Gastrocnemius medialis (tissue), 4 donors: ENCODE results near the gene CRYBG1. TPM values are rescaled to one million over a fixed set of nuclear protein-coding genes. Genes with fewer than 3 reads are reported as not detected.
"Not testable (repeated sequence)": the region's sequence is repeated elsewhere in the genome, so short reads cannot be mapped to it uniquely, and the experiment has no call there.

Source experiments
- ATAC-seq, 2 donors: fragments of 150-250 bp; one replicate each; pipeline ENCODE4 v1.9.1; 2016
- DNase-seq, 2 donors: peaks; one replicate each; pipeline ENCODE4 v3.0.0-alpha.2; 2019
- H3K27ac ChIP-seq, 4 donors: fragments of 200-600 bp; sonication (generic); 1 replicate in 1 of 4; 2 replicates in 3 of 4; pipeline ENCODE4 v1.5.1; 2016 to 2018; ENCODE audit warnings: mild to moderate bottlenecking in 2 of 4, moderate library complexity in 1 of 4
- H3K27me3 ChIP-seq, 3 donors: fragments of 200-600 bp; sonication (generic) in 2 of 3; 1 replicate in 1 of 3; 2 replicates in 2 of 3; pipeline versions ENCODE4 v1.5.1 to v1.6.0; 2016 to 2019; ENCODE audit warnings: mild to moderate bottlenecking in 1 of 3, moderate library complexity in 1 of 3
- H3K36me3 ChIP-seq, 2 donors: fragments of 200-600 bp; sonication (generic) in 1 of 2; one replicate each; pipeline ENCODE4 v1.5.1; 2017 to 2018
- H3K4me1 ChIP-seq, 2 donors: fragments of 200-600 bp; sonication (generic) in 1 of 2; one replicate each; pipeline ENCODE4 v1.5.1; 2016 to 2017; ENCODE audit warnings: mild to moderate bottlenecking in 2 of 2
- H3K4me3 ChIP-seq, 4 donors: fragments of 200-600 bp; sonication (generic) in 3 of 4; 1 replicate in 1 of 4; 2 replicates in 3 of 4; pipeline ENCODE4 v1.5.1; 2016 to 2019; ENCODE audit warnings: mild to moderate bottlenecking in 2 of 4
- H3K9me3 ChIP-seq, 3 donors: fragments of 200-600 bp; sonication (generic) in 2 of 3; 1 replicate in 1 of 3; 2 replicates in 2 of 3; pipeline ENCODE4 v1.5.1; 2016 to 2019
- CTCF ChIP-seq, 5 experiments: fragments of 450-650 bp in 3 of 5; fragments of 200-600 bp in 2 of 5; sonication (generic) in 2 of 5; IDR thresholded peaks in 4 of 5; conservative IDR thresholded peaks in 1 of 5; 1 replicate in 4 of 5; 2 replicates in 1 of 5; pipeline ENCODE4 v1.5.1; 2016 to 2019; ENCODE audit warnings: antibody characterized with exemption in 5 of 5, mild to moderate bottlenecking in 3 of 5, moderate library complexity in 3 of 5
- POLR2A ChIP-seq, 2 donors: fragments of 450-650 bp; IDR thresholded peaks; one replicate each; pipeline ENCODE4 v1.6.1; 2017; ENCODE audit warnings: antibody characterized with exemption in 2 of 2, mild to moderate bottlenecking in 2 of 2, moderate library complexity in 2 of 2
- in situ Hi-C, 4 donors: fragments of 200-750 bp; cut with MboI; loops; one replicate each; pipeline versions ENCODE4 v1.15.0 to v1.8.0; 2017; ENCODE audit warnings: low sequenced_read_pairs in 4 of 4
- intact Hi-C: fragments of 100-400 bp; cut with DNase I; formaldehyde crosslinking; loops from one replicate; pipeline ENCODE4 v1.15.1; 2023; ENCODE audit warnings: low total_unique reads
- total RNA-seq, 4 donors: library from RNA; depleted of rRNA; stranded (reverse); fragments of >200 nt; gene quantifications; one replicate each; pipeline versions ENCODE4 v1.1.0 to v1.2.3, GENCODE V29; 2016

The CRYBG1 gene
- total RNA-seq, 4 donors from 2014 or later, result 0.98 to 1.5 (median 1.1) TPM

GRCh38 chr6:106555767-106556166 lies 195.2 kb downstream of the CRYBG1 start:
- Histone ChIP-seq H3K27me3 (no peaks in the 10 kb centered on the region), H3K4me1 (no peaks in the 10 kb centered on the region), H3K27ac (no peak overlapping the region), H3K36me3 (no peaks in the 10 kb centered on the region), H3K4me3 (no peak overlapping the region), H3K9me3 (no peaks in the 10 kb centered on the region)
- DNase-seq (no peak), ATAC-seq (no peak)
- no peak for TF ChIP-seq POLR2A (IDR thresholded peaks at IDR 0.05)
- TF ChIP-seq CTCF (IDR thresholded peaks at IDR 0.05 in 4 of 5, conservative IDR thresholded peaks at IDR 0.05 in 1 of 5), result no peak
- in situ Hi-C loops (loop anchor here in 3 of 4 donors (25.0 kb wide), 2 partner anchors 218 to 1118 kb away; partner anchors contain the start of gene ATG5 (in 1 of the 3)), intact Hi-C loops (no loop called here)

- Histone ChIP-seq H3K4me3 (no peak overlapping the region), H3K36me3 (no peaks in the 10 kb centered on the region)
- in situ Hi-C loops, result loop anchor here in 3 of 4 donors (25.0 kb wide), 2 partner anchors 219 to 1119 kb away; partner anchors contain the start of gene ATG5 (in 1 of the 3)
Measured at GRCh38 chr6:106556368-106556960, 195.9 kb downstream of the CRYBG1 start.

GRCh38 chr6:106557837-106558236 lies 197.3 kb downstream of the CRYBG1 start:
- H3K4me3 ChIP-seq, result no peak overlapping the region
- intact Hi-C loops, result no loop called here
- ATAC-seq, result no peak
- TF ChIP-seq POLR2A (IDR thresholded peaks at IDR 0.05), result no peak
- TF ChIP-seq CTCF (IDR thresholded peaks at IDR 0.05 in 4 of 5, conservative IDR thresholded peaks at IDR 0.05 in 1 of 5), result no peak
- H3K4me1 ChIP-seq, result no peaks in the 10 kb centered on the region
- H3K9me3 ChIP-seq, result no peaks in the 10 kb centered on the region
- in situ Hi-C loops, result loop anchor here in 3 of 4 donors (25.0 kb wide), 2 partner anchors 221 to 1121 kb away; partner anchors contain the start of gene ATG5 (in 1 of the 3)
- no peaks in the 10 kb centered on the region for H3K36me3 ChIP-seq
- DNase-seq, result no peak
- H3K27me3 ChIP-seq, result no peaks in the 10 kb centered on the region
- no peak overlapping the region for H3K27ac ChIP-seq

More at GRCh38 chr6:106556368-106556960, 195.9 kb downstream of the CRYBG1 start:
- Histone ChIP-seq H3K27me3 (no peaks in the 10 kb centered on the region), H3K4me1 (no peaks in the 10 kb centered on the region), H3K9me3 (no peaks in the 10 kb centered on the region), H3K27ac (no peak overlapping the region)
- ATAC-seq (no peak), DNase-seq (no peak)
- intact Hi-C loops, result no loop called here
- no peak for TF ChIP-seq POLR2A (IDR thresholded peaks at IDR 0.05)
- TF ChIP-seq CTCF (IDR thresholded peaks at IDR 0.05 in 4 of 5, conservative IDR thresholded peaks at IDR 0.05 in 1 of 5), result no peak

GRCh38 chr6:106558364-106558763 lies 197.8 kb downstream of the CRYBG1 start:
- no peak for DNase-seq
- Histone ChIP-seq H3K9me3 (no peaks in the 10 kb centered on the region), H3K4me3 (no peak overlapping the region), H3K4me1 (no peaks in the 10 kb centered on the region), H3K36me3 (no peaks in the 10 kb centered on the region), H3K27ac (no peak overlapping the region), H3K27me3 (no peaks in the 10 kb centered on the region)
- intact Hi-C loops (no loop called here), in situ Hi-C loops (loop anchor here in 3 of 4 donors (25.0 kb wide), 2 partner anchors 221 to 1121 kb away; partner anchors contain the start of gene ATG5 (in 1 of the 3))
- ATAC-seq, result no peak
- TF ChIP-seq POLR2A (IDR thresholded peaks at IDR 0.05) (no peak), CTCF (IDR thresholded peaks at IDR 0.05 in 4 of 5, conservative IDR thresholded peaks at IDR 0.05 in 1 of 5) (no peak)

- peaks cover 0 to 11% of the 10 kb centered on the region in 2 donors for H3K4me1 ChIP-seq
- H3K36me3 ChIP-seq, H3K27me3 ChIP-seq, DNase-seq, H3K27ac ChIP-seq, H3K9me3 ChIP-seq, intact Hi-C loops, ATAC-seq, H3K4me3 ChIP-seq: not testable (repeated sequence)
- in situ Hi-C loops, result loop anchor here (10.0 to 25.0 kb wide), 4 partner anchors 215 to 1122 kb away; partner anchors contain the start of gene ATG5 (in 1 of the 4)
Measured at GRCh38 chr6:106559659-106560058, 199.1 kb downstream of the CRYBG1 start.
